ENCODE results near the gene MIPOL1.

The MIPOL1 gene

GRCh38 chr14:37597914-37598746, 400.4 kb downstream of the MIPOL1 start:
- no peak for DNase-seq (ENCODE audit: low spot score)

- no peak for DNase-seq (ENCODE audit: low spot score)
Observed at GRCh38 chr14:37598747-37599506, 401.2 kb downstream of the MIPOL1 start.

GRCh38 chr14:37599507-37600368, 402.0 kb downstream of the MIPOL1 start:
- no peak for DNase-seq (ENCODE audit: low spot score)

- no peak for DNase-seq (ENCODE audit: low spot score)
Observed at GRCh38 chr14:37600880-37601741, 403.4 kb downstream of the MIPOL1 start.

GRCh38 chr14:37601865-37602264, 404.1 kb downstream of the MIPOL1 start:
- DNase-seq (ENCODE audit: low spot score), result no peak

Data from hepatic stellate cell (primary cell).